Neural crest cell (in vitro differentiated cells): ENCODE measurements around the gene ZNF444. TPM values are rescaled to one million over a fixed set of nuclear protein-coding genes. Genes with fewer than 3 reads are reported as not detected.

Experiments used
- total RNA-seq: library from RNA; stranded (reverse); gene quantifications from 2 replicates; pipeline ENCODE4 v1.2.1, GENCODE V29; 2021

Gene ZNF444
- total RNA-seq, 1 donor from 2014 or later, result 51.5 TPM

Other genes starting within 250 kb of the ZNF444 start
- not detected in 2 replicates for gene NLRP13, start 209.0 kb upstream of the ZNF444 start, total RNA-seq
- gene NLRP8, start 193.5 kb upstream of the ZNF444 start, total RNA-seq, result not detected in 2 replicates
- gene NLRP5, start 154.5 kb upstream of the ZNF444 start, total RNA-seq, result not detected in 2 replicates
- gene ZNF787, start 20.0 kb upstream of the ZNF444 start, total RNA-seq, result 47.7 and 48.1 TPM in 2 replicates
- gene GALP, start 34.7 kb downstream of the ZNF444 start, total RNA-seq, result 0.37 TPM in 1 of 2 replicates, not detected in the other
- not detected in 2 replicates for gene ZSCAN5B, start 56.5 kb downstream of the ZNF444 start, total RNA-seq
- gene ZSCAN5C, start 61.0 kb downstream of the ZNF444 start, total RNA-seq, result not detected in 2 replicates
- gene EDDM13, start 131.5 kb downstream of the ZNF444 start, total RNA-seq, result not detected in 2 replicates
- gene ZSCAN5A, start 173.6 kb downstream of the ZNF444 start, total RNA-seq, result 11.6 and 14.7 TPM in 2 replicates